Measurements from ENCODE around the gene WDR59.

DNA sequence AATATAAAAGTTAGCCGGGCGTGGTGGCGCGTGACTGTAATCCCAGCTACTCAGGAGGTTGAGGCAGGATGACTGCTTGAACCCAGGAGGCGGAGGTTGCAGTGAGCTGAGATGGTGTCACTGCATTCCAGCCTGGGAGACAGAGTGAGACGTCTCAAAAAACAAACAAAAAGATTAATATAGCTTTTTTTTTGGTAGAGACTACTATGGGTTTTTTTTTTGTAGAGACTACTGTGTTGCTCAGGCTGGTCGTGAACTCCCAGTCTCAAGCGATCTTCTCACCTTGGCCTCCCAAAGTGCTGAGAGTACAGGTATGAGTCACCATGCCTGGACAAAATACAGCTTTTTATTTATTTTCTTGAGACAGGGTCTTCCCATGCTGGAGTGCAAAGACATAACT is 34.1 kb upstream of the WDR59 start:
- TF ChIP-seq, protein P1, sequence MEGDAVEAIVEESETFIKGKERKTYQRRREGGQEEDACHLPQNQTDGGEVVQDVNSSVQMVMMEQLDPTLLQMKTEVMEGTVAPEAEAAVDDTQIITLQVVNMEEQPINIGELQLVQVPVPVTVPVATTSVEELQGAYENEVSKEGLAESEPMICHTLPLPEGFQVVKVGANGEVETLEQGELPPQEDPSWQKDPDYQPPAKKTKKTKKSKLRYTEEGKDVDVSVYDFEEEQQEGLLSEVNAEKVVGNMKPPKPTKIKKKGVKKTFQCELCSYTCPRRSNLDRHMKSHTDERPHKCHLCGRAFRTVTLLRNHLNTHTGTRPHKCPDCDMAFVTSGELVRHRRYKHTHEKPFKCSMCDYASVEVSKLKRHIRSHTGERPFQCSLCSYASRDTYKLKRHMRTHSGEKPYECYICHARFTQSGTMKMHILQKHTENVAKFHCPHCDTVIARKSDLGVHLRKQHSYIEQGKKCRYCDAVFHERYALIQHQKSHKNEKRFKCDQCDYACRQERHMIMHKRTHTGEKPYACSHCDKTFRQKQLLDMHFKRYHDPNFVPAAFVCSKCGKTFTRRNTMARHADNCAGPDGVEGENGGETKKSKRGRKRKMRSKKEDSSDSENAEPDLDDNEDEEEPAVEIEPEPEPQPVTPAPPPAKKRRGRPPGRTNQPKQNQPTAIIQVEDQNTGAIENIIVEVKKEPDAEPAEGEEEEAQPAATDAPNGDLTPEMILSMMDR (IDR thresholded peaks at IDR 0.05; ENCODE audit: low read depth, low read length): no peak
- no peak for TF ChIP-seq POLR2A (IDR thresholded peaks at IDR 0.05; ENCODE audit: extremely low read depth, insufficient read length)
- TF ChIP-seq, protein P2, sequence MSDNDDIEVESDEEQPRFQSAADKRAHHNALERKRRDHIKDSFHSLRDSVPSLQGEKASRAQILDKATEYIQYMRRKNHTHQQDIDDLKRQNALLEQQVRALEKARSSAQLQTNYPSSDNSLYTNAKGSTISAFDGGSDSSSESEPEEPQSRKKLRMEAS (IDR thresholded peaks at IDR 0.05; ENCODE audit: low read depth, low read length): no peak

Measured in NB4 (cell line).